Right lobe of liver (tissue), 6 donors: ENCODE data around the gene ZC3H12C. TPM values are rescaled to one million over a fixed set of nuclear protein-coding genes. Genes with fewer than 3 reads are reported as not detected.

Source experiments
- ATAC-seq, 4 donors: fragments of 200-7000 bp; cut with Tn5 transposase; one replicate each; pipeline ENCODE4 v1.9.1; 2020; ENCODE audit warnings: mild to moderate bottlenecking in 4 of 4, moderate library complexity in 4 of 4
- DNase-seq, 3 donors: peaks; one replicate each; pipeline ENCODE4 v3.0.0-alpha.2; 2020
- H3K27ac ChIP-seq, 3 donors: fragments of 200-600 bp; one replicate each; pipeline ENCODE4 v1.8.0; 2022
- H3K27me3 ChIP-seq, 2 donors: fragments of 200-600 bp; one replicate each; pipeline ENCODE4 v1.8.0; 2022
- H3K36me3 ChIP-seq, 4 donors: fragments of 200-600 bp; sonication (generic) in 1 of 4; one replicate each; pipeline versions ENCODE4 v1.5.1 to v1.8.0; 2017 to 2022; ENCODE audit warnings: control low read depth in 1 of 4
- H3K4me1 ChIP-seq, 4 donors: fragments of 200-600 bp; sonication (generic) in 1 of 4; one replicate each; pipeline versions ENCODE4 v1.5.1 to v1.8.0; 2017 to 2022; ENCODE audit warnings: control low read depth in 1 of 4
- H3K4me3 ChIP-seq, 3 donors: fragments of 200-600 bp; one replicate each; pipeline ENCODE4 v1.8.0; 2022
- H3K9me3 ChIP-seq, 4 donors: fragments of 200-600 bp; sonication (generic) in 1 of 4; one replicate each; pipeline versions ENCODE4 v1.5.1 to v1.8.0; 2017 to 2022; ENCODE audit warnings: control low read depth in 1 of 4
- CTCF ChIP-seq, 4 donors: fragments of 200-600 bp in 3 of 4; fragments of 450-650 bp in 1 of 4; IDR thresholded peaks; one replicate each; pipeline versions ENCODE4 v1.5.1 to v1.8.0; 2016 to 2022; ENCODE audit warnings: antibody characterized with exemption in 4 of 4, mild to moderate bottlenecking in 2 of 4
- POLR2A ChIP-seq: fragments of 450-650 bp; IDR thresholded peaks from one replicate; pipeline ENCODE4 v1.6.1; 2017; ENCODE audit warnings: antibody characterized with exemption, mild to moderate bottlenecking
- WGBS: methylation state at CpG from one replicate; pipeline ENCODE4 v1.1.6; 2018; ENCODE audit warnings: low coverage, low lambda C conversion rate; ENCODE audit not compliant: insufficient coverage; ENCODE audit errors: missing lambda C conversion rate; 5-methylcytosine and 5-hydroxymethylcytosine counted together
- intact Hi-C, 2 donors: fragments of 100-400 bp; cut with DNase I; formaldehyde crosslinking; loops; one replicate each; pipeline versions ENCODE4 v1.11.2 to v1.14.1; 2022
- total RNA-seq, 6 experiments: library from RNA; depleted of rRNA in 2 of 6; stranded (reverse); fragments of >200 nt in 2 of 6; fragmentation: NEBNext Ultra II Directional in 3 of 6; extraction: Animal tissue kit (Norgen Biotek cat#: 25700) in 3 of 6; gene quantifications; one replicate each; pipeline versions ENCODE4 v1.1.0 to v1.2.4, GENCODE V29; 2016 to 2023
- donor health status: DM: no; HTN: yes; CAD: no.
- donor health status: DM: no; HTN: no; CAD: no.
- donor health status: DM: no; HTN: no; CAD: no.
- donor health status: DM: no; HTN: yes; CAD: no.
- donor health status: DM: no; HTN: yes; CAD: no.

The ZC3H12C gene
- total RNA-seq, 6 experiments from 2014 or later = 4.0 to 7.9 (median 4.8) TPM

- TF ChIP-seq POLR2A = no peak
- no peak for TF ChIP-seq CTCF (IDR thresholded peaks at IDR 0.05)
- ATAC-seq (no peak), DNase-seq (no peak)
- intact Hi-C loops = no loop called here
- Histone ChIP-seq H3K4me1 (peaks cover 0 to 15% (median 0%) of the 10 kb centered on the region in 4 donors), H3K4me3 (no peak overlapping the region), H3K27ac (no peak overlapping the region), H3K36me3 (no peaks in the 10 kb centered on the region), H3K27me3 (no peaks in the 10 kb centered on the region), H3K9me3 (no peaks in the 10 kb centered on the region)
- WGBS = 68% methylated on average over 5 of the region's 5 CpGs
Observed at GRCh38 chr11:110089617-110090282, 3.4 kb upstream of the ZC3H12C start.

GRCh38 chr11:110090466-110091026 is 2.6 kb upstream of the ZC3H12C start:
- Histone ChIP-seq H3K27me3 (no peaks in the 10 kb centered on the region), H3K9me3 (no peaks in the 10 kb centered on the region), H3K4me1 (peaks cover 0 to 16% (median 0%) of the 10 kb centered on the region in 4 donors), H3K27ac (no peak overlapping the region), H3K36me3 (no peaks in the 10 kb centered on the region), H3K4me3 (no peak overlapping the region)
- intact Hi-C loops = no loop called here
- no peak for DNase-seq
- WGBS = 79% methylated on average over 6 of the region's 6 CpGs
- TF ChIP-seq POLR2A = no peak
- no peak for ATAC-seq

- H3K9me3 ChIP-seq = no peaks in the 10 kb centered on the region
- TF ChIP-seq POLR2A (no peak), CTCF (IDR thresholded peaks at IDR 0.05) (no peak)
- H3K4me3 ChIP-seq = peak overlapping the region; percentile 47 to 70 (median 63)
- peak overlapping the region; percentile 83 to 90 (median 88) for H3K27ac ChIP-seq
- H3K36me3 ChIP-seq = no peaks in the 10 kb centered on the region
- 19% methylated on average over 7 of the region's 11 CpGs for WGBS
- DNase-seq = no peak
- peaks cover 0 to 16% (median 0%) of the 10 kb centered on the region in 4 donors for H3K4me1 ChIP-seq
- ATAC-seq = no peak
- no peaks in the 10 kb centered on the region for H3K27me3 ChIP-seq
- intact Hi-C loops = no loop called here
Observed at GRCh38 chr11:110092111-110092514, 1.1 kb upstream of the ZC3H12C start.

GRCh38 chr11:110093407-110094297 is 460 bp downstream of the ZC3H12C start:
- peak overlapping the region; percentile 47 to 70 (median 63) for H3K4me3 ChIP-seq
- H3K9me3 ChIP-seq = no peaks in the 10 kb centered on the region
- WGBS = 5% methylated on average over 15 of the region's 80 CpGs
- H3K27ac ChIP-seq = peak overlapping the region; percentile 83 to 90 (median 88)
- peaks cover 0 to 14% (median 0%) of the 10 kb centered on the region in 4 donors for H3K4me1 ChIP-seq
- TF ChIP-seq CTCF (IDR thresholded peaks at IDR 0.05) (no peak), POLR2A (no peak)
- no peaks in the 10 kb centered on the region for H3K27me3 ChIP-seq
- peak; percentile 65 to 76 (median 74) for ATAC-seq
- DNase-seq = peak; percentile 62 to 78 (median 76)
- H3K36me3 ChIP-seq = no peaks in the 10 kb centered on the region
- intact Hi-C loops = no loop called here
